HepG2 (cell line): ENCODE measurements around the gene SGMS1. TPM values are rescaled to one million over a fixed set of nuclear protein-coding genes. Genes with fewer than 3 reads are reported as not detected.

Experiments
- ELF1 ChIP-seq: sonication (generic); formaldehyde crosslinking; IDR thresholded peaks from 2 replicates; pipeline ENCODE4 v1.4.0; 2020; ENCODE audit warnings: missing genetic modification reagents
- KDM3A ChIP-seq: IDR thresholded peaks from 2 replicates; pipeline ENCODE4 v1.6.1; 2018; ENCODE audit warnings: low read depth, missing compliant biosample characterization
- POGZ ChIP-seq: sonication (generic); formaldehyde crosslinking; IDR thresholded peaks from 2 replicates; pipeline ENCODE4 v1.4.0; 2020; ENCODE audit warnings: mild to moderate bottlenecking, missing genetic modification reagents
- RBM39 ChIP-seq: fragments of 200-400 bp; formaldehyde crosslinking; IDR thresholded peaks from one replicate; pipeline ENCODE4 v1.6.1; 2018; ENCODE audit warnings: antibody characterized with exemption, mild to moderate bottlenecking, low read depth, low read length; ENCODE audit not compliant: poor library complexity, severe bottlenecking
- ZNF567 ChIP-seq: sonication (generic); formaldehyde crosslinking; IDR thresholded peaks from 2 replicates; pipeline ENCODE4 v1.8.1; 2023; ENCODE audit warnings: mild to moderate bottlenecking, missing genetic modification reagents, borderline replicate concordance
- polyA plus RNA-seq, 8 experiments: library from polyadenylated mRNA; depleted of rRNA in 3 of 8; stranded (reverse) in 7 of 8; unstranded in 1 of 8; fragments of >200 nt; fragmentation: Illumina TruSeq in 4 of 8; extraction: Trizol in 4 of 8; gene quantifications; 2 replicates each; pipeline versions ENCODE4 v1.2.1 to v1.2.3, GENCODE V29; 2011 to 2016; ENCODE audit warnings: low read depth in 4 of 8, missing spikeins in 1 of 8, mixed read lengths in 1 of 8; ENCODE audit not compliant: insufficient read depth in 1 of 8
- total RNA-seq, 5 experiments: library from RNA; depleted of rRNA; stranded (reverse); fragments of >200 nt; fragmentation: Illumina TruSeq; extraction: Trizol; gene quantifications; 2 replicates each; pipeline ENCODE4 v1.2.3, GENCODE V29; 2016; ENCODE audit warnings: low read depth in 1 of 5
- TF ChIP-seq, protein P1 (sequence below): sonication (generic); formaldehyde crosslinking; IDR thresholded peaks from 2 replicates; pipeline ENCODE4 v1.4.0; 2020; ENCODE audit warnings: missing genetic modification reagents
- TF ChIP-seq, protein P2 (sequence below): sonication (generic); formaldehyde crosslinking; IDR thresholded peaks from 2 replicates; pipeline ENCODE4 v1.4.0; 2020; ENCODE audit warnings: mild to moderate bottlenecking, missing genetic modification reagents, borderline replicate concordance
- TF ChIP-seq, protein P3 (sequence below): sonication (generic); formaldehyde crosslinking; IDR thresholded peaks from 2 replicates; pipeline ENCODE4 v1.4.0; 2020; ENCODE audit warnings: missing genetic modification reagents, mild to moderate bottlenecking, borderline replicate concordance
- TF ChIP-seq, protein P4 (sequence below): IDR thresholded peaks from 2 replicates; pipeline ENCODE4 v1.6.1; 2016; ENCODE audit warnings: low read depth, missing genetic modification reagents, missing compliant biosample characterization

Gene SGMS1
- total and polyA plus RNA-seq, 2 of the 13 experiments (the other 11 are each of a cell fraction or from before 2014, with no cell fraction given) = 6.5 to 15.1 TPM

DNA sequence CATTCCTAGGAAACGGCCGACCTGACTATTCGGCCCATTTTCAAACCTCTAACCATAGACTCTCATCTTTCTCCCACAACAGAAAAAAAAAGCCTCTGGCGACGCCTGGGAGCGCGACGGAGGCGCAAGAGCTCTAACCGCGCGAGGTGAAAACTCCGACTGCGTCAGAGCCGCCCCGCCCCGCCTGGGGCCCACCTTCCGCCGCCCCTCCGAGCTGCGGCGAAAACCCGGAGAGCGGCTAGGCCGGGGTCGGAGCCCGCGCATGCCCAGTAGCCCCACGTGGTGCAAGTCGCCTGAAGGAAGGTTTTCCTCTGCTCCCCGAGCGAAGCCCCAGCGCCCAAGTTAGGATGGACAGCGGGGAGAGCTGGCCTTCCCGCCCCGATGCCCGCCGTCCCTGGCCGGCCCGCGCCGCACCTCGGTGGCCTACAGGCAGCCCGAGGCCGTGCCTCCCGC is 683 bp upstream of the SGMS1 start (continued):
- TF ChIP-seq RBM39 (peak; percentile 19), ELF1 (peak; percentile 28; the same call in 1 of the 2 replicates), ZNF567 (CRISPR knock-in tag) (no peak), KDM3A (CRISPR knock-in tag) (no peak; the same call in 1 of the 2 replicates), POGZ (peak; percentile 64; the same call in 1 of the 2 replicates)
- TF ChIP-seq, protein P1, sequence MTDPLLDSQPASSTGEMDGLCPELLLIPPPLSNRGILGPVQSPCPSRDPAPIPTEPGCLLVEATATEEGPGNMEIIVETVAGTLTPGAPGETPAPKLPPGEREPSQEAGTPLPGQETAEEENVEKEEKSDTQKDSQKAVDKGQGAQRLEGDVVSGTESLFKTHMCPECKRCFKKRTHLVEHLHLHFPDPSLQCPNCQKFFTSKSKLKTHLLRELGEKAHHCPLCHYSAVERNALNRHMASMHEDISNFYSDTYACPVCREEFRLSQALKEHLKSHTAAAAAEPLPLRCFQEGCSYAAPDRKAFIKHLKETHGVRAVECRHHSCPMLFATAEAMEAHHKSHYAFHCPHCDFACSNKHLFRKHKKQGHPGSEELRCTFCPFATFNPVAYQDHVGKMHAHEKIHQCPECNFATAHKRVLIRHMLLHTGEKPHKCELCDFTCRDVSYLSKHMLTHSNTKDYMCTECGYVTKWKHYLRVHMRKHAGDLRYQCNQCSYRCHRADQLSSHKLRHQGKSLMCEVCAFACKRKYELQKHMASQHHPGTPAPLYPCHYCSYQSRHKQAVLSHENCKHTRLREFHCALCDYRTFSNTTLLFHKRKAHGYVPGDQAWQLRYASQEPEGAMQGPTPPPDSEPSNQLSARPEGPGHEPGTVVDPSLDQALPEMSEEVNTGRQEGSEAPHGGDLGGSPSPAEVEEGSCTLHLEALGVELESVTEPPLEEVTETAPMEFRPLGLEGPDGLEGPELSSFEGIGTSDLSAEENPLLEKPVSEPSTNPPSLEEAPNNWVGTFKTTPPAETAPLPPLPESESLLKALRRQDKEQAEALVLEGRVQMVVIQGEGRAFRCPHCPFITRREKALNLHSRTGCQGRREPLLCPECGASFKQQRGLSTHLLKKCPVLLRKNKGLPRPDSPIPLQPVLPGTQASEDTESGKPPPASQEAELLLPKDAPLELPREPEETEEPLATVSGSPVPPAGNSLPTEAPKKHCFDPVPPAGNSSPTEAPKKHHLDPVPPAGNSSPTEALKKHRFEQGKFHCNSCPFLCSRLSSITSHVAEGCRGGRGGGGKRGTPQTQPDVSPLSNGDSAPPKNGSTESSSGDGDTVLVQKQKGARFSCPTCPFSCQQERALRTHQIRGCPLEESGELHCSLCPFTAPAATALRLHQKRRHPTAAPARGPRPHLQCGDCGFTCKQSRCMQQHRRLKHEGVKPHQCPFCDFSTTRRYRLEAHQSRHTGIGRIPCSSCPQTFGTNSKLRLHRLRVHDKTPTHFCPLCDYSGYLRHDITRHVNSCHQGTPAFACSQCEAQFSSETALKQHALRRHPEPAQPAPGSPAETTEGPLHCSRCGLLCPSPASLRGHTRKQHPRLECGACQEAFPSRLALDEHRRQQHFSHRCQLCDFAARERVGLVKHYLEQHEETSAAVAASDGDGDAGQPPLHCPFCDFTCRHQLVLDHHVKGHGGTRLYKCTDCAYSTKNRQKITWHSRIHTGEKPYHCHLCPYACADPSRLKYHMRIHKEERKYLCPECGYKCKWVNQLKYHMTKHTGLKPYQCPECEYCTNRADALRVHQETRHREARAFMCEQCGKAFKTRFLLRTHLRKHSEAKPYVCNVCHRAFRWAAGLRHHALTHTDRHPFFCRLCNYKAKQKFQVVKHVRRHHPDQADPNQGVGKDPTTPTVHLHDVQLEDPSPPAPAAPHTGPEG (CRISPR knock-in tag) = peak; percentile 75; the same call in 1 of the 2 replicates
- TF ChIP-seq, protein P2, sequence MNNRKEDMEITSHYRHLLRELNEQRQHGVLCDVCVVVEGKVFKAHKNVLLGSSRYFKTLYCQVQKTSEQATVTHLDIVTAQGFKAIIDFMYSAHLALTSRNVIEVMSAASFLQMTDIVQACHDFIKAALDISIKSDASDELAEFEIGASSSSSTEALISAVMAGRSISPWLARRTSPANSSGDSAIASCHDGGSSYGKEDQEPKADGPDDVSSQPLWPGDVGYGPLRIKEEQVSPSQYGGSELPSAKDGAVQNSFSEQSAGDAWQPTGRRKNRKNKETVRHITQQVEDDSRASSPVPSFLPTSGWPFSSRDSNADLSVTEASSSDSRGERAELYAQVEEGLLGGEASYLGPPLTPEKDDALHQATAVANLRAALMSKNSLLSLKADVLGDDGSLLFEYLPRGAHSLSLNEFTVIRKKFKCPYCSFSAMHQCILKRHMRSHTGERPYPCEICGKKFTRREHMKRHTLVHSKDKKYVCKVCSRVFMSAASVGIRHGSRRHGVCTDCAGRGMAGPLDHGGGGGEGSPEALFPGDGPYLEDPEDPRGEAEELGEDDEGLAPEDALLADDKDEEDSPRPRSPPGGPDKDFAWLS (CRISPR knock-in tag) = no peak
- TF ChIP-seq, protein P3, sequence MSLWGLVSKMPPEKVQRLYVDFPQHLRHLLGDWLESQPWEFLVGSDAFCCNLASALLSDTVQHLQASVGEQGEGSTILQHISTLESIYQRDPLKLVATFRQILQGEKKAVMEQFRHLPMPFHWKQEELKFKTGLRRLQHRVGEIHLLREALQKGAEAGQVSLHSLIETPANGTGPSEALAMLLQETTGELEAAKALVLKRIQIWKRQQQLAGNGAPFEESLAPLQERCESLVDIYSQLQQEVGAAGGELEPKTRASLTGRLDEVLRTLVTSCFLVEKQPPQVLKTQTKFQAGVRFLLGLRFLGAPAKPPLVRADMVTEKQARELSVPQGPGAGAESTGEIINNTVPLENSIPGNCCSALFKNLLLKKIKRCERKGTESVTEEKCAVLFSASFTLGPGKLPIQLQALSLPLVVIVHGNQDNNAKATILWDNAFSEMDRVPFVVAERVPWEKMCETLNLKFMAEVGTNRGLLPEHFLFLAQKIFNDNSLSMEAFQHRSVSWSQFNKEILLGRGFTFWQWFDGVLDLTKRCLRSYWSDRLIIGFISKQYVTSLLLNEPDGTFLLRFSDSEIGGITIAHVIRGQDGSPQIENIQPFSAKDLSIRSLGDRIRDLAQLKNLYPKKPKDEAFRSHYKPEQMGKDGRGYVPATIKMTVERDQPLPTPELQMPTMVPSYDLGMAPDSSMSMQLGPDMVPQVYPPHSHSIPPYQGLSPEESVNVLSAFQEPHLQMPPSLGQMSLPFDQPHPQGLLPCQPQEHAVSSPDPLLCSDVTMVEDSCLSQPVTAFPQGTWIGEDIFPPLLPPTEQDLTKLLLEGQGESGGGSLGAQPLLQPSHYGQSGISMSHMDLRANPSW = peak; percentile 11; the same call in 1 of the 2 replicates
- TF ChIP-seq, protein P4, sequence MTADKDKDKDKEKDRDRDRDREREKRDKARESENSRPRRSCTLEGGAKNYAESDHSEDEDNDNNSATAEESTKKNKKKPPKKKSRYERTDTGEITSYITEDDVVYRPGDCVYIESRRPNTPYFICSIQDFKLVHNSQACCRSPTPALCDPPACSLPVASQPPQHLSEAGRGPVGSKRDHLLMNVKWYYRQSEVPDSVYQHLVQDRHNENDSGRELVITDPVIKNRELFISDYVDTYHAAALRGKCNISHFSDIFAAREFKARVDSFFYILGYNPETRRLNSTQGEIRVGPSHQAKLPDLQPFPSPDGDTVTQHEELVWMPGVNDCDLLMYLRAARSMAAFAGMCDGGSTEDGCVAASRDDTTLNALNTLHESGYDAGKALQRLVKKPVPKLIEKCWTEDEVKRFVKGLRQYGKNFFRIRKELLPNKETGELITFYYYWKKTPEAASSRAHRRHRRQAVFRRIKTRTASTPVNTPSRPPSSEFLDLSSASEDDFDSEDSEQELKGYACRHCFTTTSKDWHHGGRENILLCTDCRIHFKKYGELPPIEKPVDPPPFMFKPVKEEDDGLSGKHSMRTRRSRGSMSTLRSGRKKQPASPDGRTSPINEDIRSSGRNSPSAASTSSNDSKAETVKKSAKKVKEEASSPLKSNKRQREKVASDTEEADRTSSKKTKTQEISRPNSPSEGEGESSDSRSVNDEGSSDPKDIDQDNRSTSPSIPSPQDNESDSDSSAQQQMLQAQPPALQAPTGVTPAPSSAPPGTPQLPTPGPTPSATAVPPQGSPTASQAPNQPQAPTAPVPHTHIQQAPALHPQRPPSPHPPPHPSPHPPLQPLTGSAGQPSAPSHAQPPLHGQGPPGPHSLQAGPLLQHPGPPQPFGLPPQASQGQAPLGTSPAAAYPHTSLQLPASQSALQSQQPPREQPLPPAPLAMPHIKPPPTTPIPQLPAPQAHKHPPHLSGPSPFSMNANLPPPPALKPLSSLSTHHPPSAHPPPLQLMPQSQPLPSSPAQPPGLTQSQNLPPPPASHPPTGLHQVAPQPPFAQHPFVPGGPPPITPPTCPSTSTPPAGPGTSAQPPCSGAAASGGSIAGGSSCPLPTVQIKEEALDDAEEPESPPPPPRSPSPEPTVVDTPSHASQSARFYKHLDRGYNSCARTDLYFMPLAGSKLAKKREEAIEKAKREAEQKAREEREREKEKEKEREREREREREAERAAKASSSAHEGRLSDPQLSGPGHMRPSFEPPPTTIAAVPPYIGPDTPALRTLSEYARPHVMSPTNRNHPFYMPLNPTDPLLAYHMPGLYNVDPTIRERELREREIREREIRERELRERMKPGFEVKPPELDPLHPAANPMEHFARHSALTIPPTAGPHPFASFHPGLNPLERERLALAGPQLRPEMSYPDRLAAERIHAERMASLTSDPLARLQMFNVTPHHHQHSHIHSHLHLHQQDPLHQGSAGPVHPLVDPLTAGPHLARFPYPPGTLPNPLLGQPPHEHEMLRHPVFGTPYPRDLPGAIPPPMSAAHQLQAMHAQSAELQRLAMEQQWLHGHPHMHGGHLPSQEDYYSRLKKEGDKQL (CRISPR knock-in tag) = peak; percentile 40; the same call in 1 of the 2 replicates
